ENCODE data around the gene WDSUB1. TPM values are rescaled to one million over a fixed set of nuclear protein-coding genes. Genes with fewer than 3 reads are reported as not detected.

WDSUB1 gene
- total and polyA plus RNA-seq, 2 donors (not counting 3 experiments of a cell fraction or from before 2014, with no cell fraction given), result 4.0 to 4.8 TPM

DNA sequence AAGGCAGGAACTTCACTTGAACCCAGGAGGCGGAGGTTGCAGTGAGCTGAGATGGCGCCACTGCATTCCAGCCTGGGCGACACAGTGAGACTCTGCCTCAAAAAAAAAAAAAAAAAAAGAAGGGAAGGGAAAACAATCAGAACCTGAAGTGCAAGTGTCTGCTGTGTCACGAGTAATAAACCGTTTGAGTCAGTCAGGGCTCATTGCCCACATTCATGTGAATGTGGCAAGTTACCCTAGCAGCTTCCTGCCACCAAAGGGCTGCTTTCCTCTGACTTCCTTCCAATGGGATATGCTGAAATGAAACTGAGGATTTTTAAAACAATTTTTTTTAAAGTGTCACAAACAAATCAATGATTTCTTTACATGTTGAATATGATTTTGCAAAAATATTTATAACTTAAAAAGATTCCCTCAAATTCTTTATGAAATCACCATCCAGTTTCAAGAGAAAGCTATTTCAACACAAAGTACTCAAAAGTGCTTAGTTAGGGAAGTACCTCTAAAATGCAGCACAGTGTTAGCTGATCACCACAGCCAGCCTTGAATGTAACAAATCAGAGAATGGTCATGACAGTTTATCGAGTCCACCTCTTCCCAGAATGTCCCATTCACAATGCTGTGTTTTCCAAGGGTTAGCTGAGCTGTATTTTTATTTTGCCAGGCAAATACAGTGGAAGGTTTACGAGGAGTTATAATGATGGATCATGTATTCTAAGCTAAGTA, 36.4 kb downstream of the WDSUB1 start:
- CTCF ChIA-PET, result interaction anchor here (0.6 to 2.2 kb wide), 9 partner anchors 11 to 718 kb away, joined by 3 to 8 read pairs (median 3); partner anchors contain the start of gene WDSUB1
- Histone ChIP-seq H3K79me2 (ENCODE audit: control insufficient read depth, insufficient read depth, low read length) (no peaks in the 10 kb centered on the region), H3K4me1 (ENCODE audit: control insufficient read depth, extremely low read depth, insufficient read depth, low read length) (peaks cover 10% of the 10 kb centered on the region), H3K36me3 (ENCODE audit: control insufficient read depth in 2 of 2, extremely low read depth in 1 of 2, insufficient read depth in 2 of 2, low read length in 2 of 2) (no peaks in the 10 kb centered on the region), H3K9me1 (replicated peaks; ENCODE audit: control insufficient read depth, extremely low read depth, insufficient read depth, low read length) (no peaks in the 10 kb centered on the region), H3K4me3 (replicated peaks in 1 of 3; ENCODE audit: insufficient read depth in 1 of 3, low read depth in 1 of 3, low read length in 3 of 3) (no peak overlapping the region), H3K27me3 (ENCODE audit: control insufficient read depth in 2 of 2, insufficient read depth in 2 of 2, low read length in 2 of 2) (no peaks in the 10 kb centered on the region), H3K4me2 (ENCODE audit: insufficient read depth, low read length) (no peak overlapping the region), H3K9ac (replicated peaks; ENCODE audit: extremely low read depth, insufficient read depth, low read length) (no peak overlapping the region), H3K27ac (ENCODE audit: insufficient read depth, low read depth, low read length) (peak overlapping the region; percentile 60), H4K20me1 (replicated peaks; ENCODE audit: control insufficient read depth, extremely low read depth, insufficient read depth, low read length) (no peaks in the 10 kb centered on the region), H2AFZ (ENCODE audit: low read depth, low read length) (no peak overlapping the region), H3K9me3 (replicated peaks; ENCODE audit: control insufficient read depth, insufficient read depth, low read length) (no peaks in the 10 kb centered on the region)
- TF ChIP-seq POLR2A (IDR thresholded peaks at IDR 0.05; ENCODE audit: low read depth, low read length), result peak; percentile 32
- peak; percentile 24 for TF ChIP-seq JUN (IDR thresholded peaks at IDR 0.05; ENCODE audit: borderline replicate concordance, insufficient read depth, insufficient read length, low read depth)
- peak; percentile 50 for TF ChIP-seq POLR2AphosphoS5 (IDR thresholded peaks at IDR 0.05; ENCODE audit: insufficient read depth, low read depth, low read length)
- TF ChIP-seq MYC (IDR thresholded peaks at IDR 0.05; ENCODE audit: low read depth, low read length), result no peak
- TF ChIP-seq EZH2 (IDR thresholded peaks at IDR 0.05; ENCODE audit: borderline replicate concordance, low read depth, low read length, severe bottlenecking), result no peak
- TF ChIP-seq GATA2 (IDR thresholded peaks at IDR 0.05; ENCODE audit: insufficient read depth, insufficient read length, low read depth, low read length), result no peak
- DNase-seq (ENCODE audit: low read depth, low spot score) (peak; percentile 88), FAIRE-seq (peak; percentile 90)
- intact Hi-C loops (cut with micrococcal nuclease) (no loop called here), dilution Hi-C loops (cut with MboI; ENCODE audit: extremely low pct_ligation_motif_present, low sequenced_read_pairs) (no loop called here)
- POLR2A ChIA-PET, result interaction anchor here (0.7 to 0.8 kb wide), 2 partner anchors 462 to 1032 kb away, joined by 3 to 6 read pairs; partner anchors contain the start of gene MARCHF7
- BruUV-seq (replicated peaks), result no TSS peak

DNA sequence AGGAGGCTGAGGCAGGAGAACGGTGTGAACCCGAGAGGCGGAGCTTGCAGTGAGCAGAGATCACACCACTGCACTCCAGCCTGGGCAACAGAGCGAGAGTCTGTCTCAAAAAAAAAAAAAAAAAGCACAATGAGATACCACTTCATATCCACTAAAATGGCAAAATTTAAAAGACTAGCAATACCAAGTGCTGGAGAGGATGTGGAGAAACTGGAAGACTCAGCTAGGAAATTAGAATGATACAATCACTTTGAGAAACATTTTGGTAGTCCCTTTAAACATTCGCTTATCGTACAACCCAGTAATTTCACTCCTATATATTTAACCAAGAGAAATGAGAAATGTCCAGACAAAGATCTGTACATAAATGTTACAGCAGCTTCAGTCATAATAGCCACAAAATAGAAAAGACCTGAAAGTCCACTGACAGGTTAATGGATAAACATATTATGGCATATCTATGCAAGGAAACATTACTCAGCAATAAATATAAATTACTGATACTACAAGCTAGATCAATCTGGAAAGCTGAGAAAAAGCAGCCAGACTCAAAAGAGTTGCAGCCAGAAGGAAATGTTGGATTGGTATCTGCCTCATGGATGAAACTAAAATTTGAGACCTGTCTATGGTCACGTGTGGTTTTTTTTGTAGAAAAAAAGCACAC, 40.0 kb downstream of the WDSUB1 start:
- no peak for DNase-seq (ENCODE audit: low read depth, low spot score)
- no peak overlapping the region for H3K27ac ChIP-seq (ENCODE audit: insufficient read depth, low read depth, low read length)
- H2AFZ ChIP-seq (ENCODE audit: low read depth, low read length), result no peak overlapping the region
- H3K9me1 ChIP-seq (replicated peaks; ENCODE audit: control insufficient read depth, extremely low read depth, insufficient read depth, low read length), result no peaks in the 10 kb centered on the region
- no peaks in the 10 kb centered on the region for H3K9me3 ChIP-seq (replicated peaks; ENCODE audit: control insufficient read depth, insufficient read depth, low read length)
- peaks cover 10% of the 10 kb centered on the region for H3K4me1 ChIP-seq (ENCODE audit: control insufficient read depth, extremely low read depth, insufficient read depth, low read length)
- TF ChIP-seq POLR2AphosphoS5 (IDR thresholded peaks at IDR 0.05; ENCODE audit: insufficient read depth, low read depth, low read length) (no peak), JUN (IDR thresholded peaks at IDR 0.05; ENCODE audit: borderline replicate concordance, insufficient read depth, insufficient read length, low read depth) (no peak), MYC (IDR thresholded peaks at IDR 0.05; ENCODE audit: low read depth, low read length) (no peak), FOS (IDR thresholded peaks at IDR 0.05; ENCODE audit: borderline replicate concordance, insufficient read depth, low read length) (no peak), POLR2A (IDR thresholded peaks at IDR 0.05; ENCODE audit: low read depth, low read length) (no peak), CTCF (IDR thresholded peaks at IDR 0.05; ENCODE audit: extremely low read depth in 1 of 2, insufficient read depth in 1 of 2, low read depth in 1 of 2, low read length in 2 of 2) (no peak), EZH2 (IDR thresholded peaks at IDR 0.05; ENCODE audit: borderline replicate concordance, low read depth, low read length, severe bottlenecking) (no peak)
- ChIA-PET CTCF (interaction anchor here (1.1 kb wide), 1 partner anchor 20 kb away, joined by 3 read pairs; no protein-coding TSS in a partner anchor), POLR2A (no interaction called here)
- FAIRE-seq, result no peak
- H3K4me3 ChIP-seq (replicated peaks in 1 of 3; ENCODE audit: insufficient read depth in 1 of 3, low read depth in 1 of 3, low read length in 3 of 3), result no peak overlapping the region
- dilution Hi-C loops (cut with MboI; ENCODE audit: extremely low pct_ligation_motif_present, low sequenced_read_pairs) (no loop called here), intact Hi-C loops (cut with micrococcal nuclease) (no loop called here)
- H3K4me2 ChIP-seq (ENCODE audit: insufficient read depth, low read length), result no peak overlapping the region
- no TSS peak for BruUV-seq (replicated peaks)
- H3K27me3 ChIP-seq (ENCODE audit: control insufficient read depth in 2 of 2, insufficient read depth in 2 of 2, low read length in 2 of 2), result no peaks in the 10 kb centered on the region
- no peaks in the 10 kb centered on the region for H3K79me2 ChIP-seq (ENCODE audit: control insufficient read depth, insufficient read depth, low read length)
- H4K20me1 ChIP-seq (replicated peaks; ENCODE audit: control insufficient read depth, extremely low read depth, insufficient read depth, low read length), result no peaks in the 10 kb centered on the region
- H3K9ac ChIP-seq (replicated peaks; ENCODE audit: extremely low read depth, insufficient read depth, low read length), result no peak overlapping the region
- peaks cover 0 to 2% of the 10 kb centered on the region in 2 experiments for H3K36me3 ChIP-seq (ENCODE audit: control insufficient read depth in 2 of 2, extremely low read depth in 1 of 2, insufficient read depth in 2 of 2, low read length in 2 of 2)
